Measurements from ENCODE around the gene AMPD3.

DNA sequence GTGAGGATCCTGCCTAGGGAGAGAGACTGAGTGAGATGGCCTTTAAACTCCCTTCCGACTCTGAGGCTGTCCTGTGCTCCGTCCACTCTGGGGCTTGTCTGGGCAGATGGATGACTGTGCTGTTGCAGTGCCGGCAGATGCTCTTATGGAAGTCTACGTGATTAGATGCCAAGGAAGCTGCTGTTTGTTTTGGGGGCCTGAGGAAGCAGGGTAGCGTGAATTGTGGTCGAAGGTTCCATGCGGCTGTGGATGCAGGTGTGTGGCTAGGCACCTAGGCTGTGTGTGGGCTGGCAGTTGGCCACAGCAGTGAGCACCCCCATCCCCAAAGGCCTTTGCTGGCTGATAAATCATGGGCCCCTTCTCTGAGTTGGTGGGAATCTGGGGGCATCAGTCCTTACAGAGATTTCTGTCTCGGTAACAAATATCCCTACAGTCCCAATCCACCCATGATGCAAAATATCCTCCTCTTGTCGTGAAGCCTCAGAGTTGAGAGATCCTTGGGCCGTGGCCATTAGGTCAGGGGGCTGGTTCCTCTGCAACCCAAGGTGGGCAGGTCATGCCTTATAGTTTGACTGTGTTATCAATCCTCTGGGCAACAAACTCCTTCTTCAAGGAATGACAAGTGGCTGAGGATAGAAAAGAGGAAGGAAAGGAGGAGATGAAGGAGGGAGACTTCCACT, 31.2 kb downstream of the AMPD3 start:
- TF ChIP-seq POLR2AphosphoS5 (IDR thresholded peaks at IDR 0.05; ENCODE audit: low read depth, low read length) = no peak
- TF ChIP-seq POLR2A (IDR thresholded peaks at IDR 0.05; ENCODE audit: low read depth, low read length) = no peak
- TF ChIP-seq TAF1 (IDR thresholded peaks at IDR 0.05; ENCODE audit: borderline replicate concordance, low read depth, low read length) = no peak

All from GM12892 (cell line).